Body of pancreas (tissue), 4 donors: Measurements from ENCODE around the gene BMPER.

Experiments
- CTCF ChIP-seq, 7 experiments: fragments of 450-650 bp in 4 of 7; fragments of 200-600 bp in 3 of 7; sonication (generic) in 3 of 7; IDR thresholded peaks; one replicate each; pipeline ENCODE4 v1.5.1; 2016 to 2019; ENCODE audit warnings: antibody characterized with exemption in 7 of 7
- POLR2A ChIP-seq, 3 donors: fragments of 450-650 bp; IDR thresholded peaks; one replicate each; pipeline ENCODE4 v1.6.1; 2016; ENCODE audit warnings: antibody characterized with exemption in 3 of 3, mild to moderate bottlenecking in 2 of 3

GRCh38 chr7:33946094-33946699, 40.9 kb downstream of the BMPER start:
- TF ChIP-seq CTCF (IDR thresholded peaks at IDR 0.05) (no peak), POLR2A (IDR thresholded peaks at IDR 0.05) (no peak)
